GM06990 (cell line): ENCODE data around the gene METAP1.
"Not testable (repeated sequence)": the region's sequence is repeated elsewhere in the genome, so short reads cannot be mapped to it uniquely, and the experiment has no call there.

Experiments used
- DNase-seq: peaks from one replicate; pipeline ENCODE4 v3.0.0-alpha.2; 2011; ENCODE audit not compliant: insufficient read length; ENCODE audit errors: extremely low read depth
- H3K27me3 ChIP-seq: replicated peaks from 2 replicates; pipeline ENCODE4 v1.6.0; 2011; ENCODE audit warnings: low read length; ENCODE audit not compliant: control insufficient read depth, insufficient read depth
- H3K36me3 ChIP-seq: 2 replicates; pipeline ENCODE4 v1.5.1; 2011; ENCODE audit warnings: low read length; ENCODE audit not compliant: control insufficient read depth, insufficient read depth
- H3K4me3 ChIP-seq: replicated peaks from 2 replicates; pipeline ENCODE4 v1.5.1; 2011; ENCODE audit warnings: low read depth, mild to moderate bottlenecking, control low read depth, low read length
- TF ChIP-seq, protein P1 (sequence below): IDR thresholded peaks from 2 replicates; pipeline ENCODE4 v1.5.1; 2011; ENCODE audit warnings: low read length, control low read depth, mild to moderate bottlenecking, inconsistent platforms; ENCODE audit not compliant: insufficient read depth, poor library complexity, severe bottlenecking

The METAP1 gene

DNA sequence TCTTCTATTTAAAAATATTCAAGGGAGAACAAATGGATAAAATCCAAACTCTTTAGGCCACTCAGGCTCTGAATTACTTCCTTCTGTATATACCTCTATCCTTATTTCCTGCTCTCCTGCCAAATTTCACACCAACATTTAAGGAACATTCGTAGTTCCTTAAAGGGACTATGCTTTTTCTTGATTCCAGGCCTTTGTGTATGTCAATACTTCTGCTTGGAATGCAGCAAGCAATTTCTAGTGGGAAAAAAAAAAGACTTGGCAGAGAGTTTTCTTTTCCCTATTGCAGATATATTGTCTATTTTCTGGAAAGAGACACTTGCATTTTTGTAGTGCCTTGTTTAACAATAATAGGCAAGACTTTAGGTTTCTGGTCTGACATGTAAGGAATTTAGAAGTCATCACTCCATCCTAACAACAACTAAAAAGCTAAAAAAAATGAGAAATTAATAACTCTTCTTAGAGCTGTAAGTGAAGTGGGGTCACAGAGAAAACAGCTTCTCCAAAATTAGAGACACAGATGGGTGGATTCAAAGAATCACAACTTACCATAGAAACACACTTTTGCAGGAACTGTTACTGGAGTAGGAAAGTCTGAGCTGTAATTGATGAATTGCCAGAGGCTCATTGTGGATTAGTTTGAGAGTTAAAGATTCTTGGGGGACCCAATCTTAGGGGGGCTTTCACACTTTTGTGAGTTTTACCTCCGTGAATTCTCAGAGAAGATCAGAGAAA lies 95.1 kb downstream of the METAP1 start:
- Histone ChIP-seq H3K4me3 (no peak overlapping the region), H3K27me3 (no peaks in the 10 kb centered on the region), H3K36me3 (no peaks in the 10 kb centered on the region; the same call in 1 of the 2 replicates)
- TF ChIP-seq, protein P1, sequence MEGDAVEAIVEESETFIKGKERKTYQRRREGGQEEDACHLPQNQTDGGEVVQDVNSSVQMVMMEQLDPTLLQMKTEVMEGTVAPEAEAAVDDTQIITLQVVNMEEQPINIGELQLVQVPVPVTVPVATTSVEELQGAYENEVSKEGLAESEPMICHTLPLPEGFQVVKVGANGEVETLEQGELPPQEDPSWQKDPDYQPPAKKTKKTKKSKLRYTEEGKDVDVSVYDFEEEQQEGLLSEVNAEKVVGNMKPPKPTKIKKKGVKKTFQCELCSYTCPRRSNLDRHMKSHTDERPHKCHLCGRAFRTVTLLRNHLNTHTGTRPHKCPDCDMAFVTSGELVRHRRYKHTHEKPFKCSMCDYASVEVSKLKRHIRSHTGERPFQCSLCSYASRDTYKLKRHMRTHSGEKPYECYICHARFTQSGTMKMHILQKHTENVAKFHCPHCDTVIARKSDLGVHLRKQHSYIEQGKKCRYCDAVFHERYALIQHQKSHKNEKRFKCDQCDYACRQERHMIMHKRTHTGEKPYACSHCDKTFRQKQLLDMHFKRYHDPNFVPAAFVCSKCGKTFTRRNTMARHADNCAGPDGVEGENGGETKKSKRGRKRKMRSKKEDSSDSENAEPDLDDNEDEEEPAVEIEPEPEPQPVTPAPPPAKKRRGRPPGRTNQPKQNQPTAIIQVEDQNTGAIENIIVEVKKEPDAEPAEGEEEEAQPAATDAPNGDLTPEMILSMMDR: no peak
- DNase-seq: no peak

DNA sequence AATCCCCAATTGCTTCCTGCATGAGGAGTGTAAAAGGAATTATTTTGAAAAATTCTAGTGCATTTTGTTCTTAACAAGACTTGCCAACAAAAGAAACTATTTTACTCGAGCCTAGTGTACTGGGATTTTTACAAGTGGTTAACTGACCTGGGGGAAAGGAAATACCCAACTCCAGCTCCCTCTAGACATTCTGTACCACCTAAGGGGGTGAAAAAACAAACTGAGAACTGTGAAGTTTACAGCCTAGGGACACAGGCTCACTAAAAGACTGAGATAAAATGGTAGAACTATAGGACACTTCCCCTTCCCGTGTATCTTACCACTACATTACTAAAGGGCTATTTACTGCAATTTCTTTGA lies 95.7 kb downstream of the METAP1 start:
- TF ChIP-seq, protein P1: no peak
- H3K27me3 ChIP-seq: no peaks in the 10 kb centered on the region
- H3K4me3 ChIP-seq: no peak overlapping the region
- no peak for DNase-seq
- no peaks in the 10 kb centered on the region for H3K36me3 ChIP-seq

DNA sequence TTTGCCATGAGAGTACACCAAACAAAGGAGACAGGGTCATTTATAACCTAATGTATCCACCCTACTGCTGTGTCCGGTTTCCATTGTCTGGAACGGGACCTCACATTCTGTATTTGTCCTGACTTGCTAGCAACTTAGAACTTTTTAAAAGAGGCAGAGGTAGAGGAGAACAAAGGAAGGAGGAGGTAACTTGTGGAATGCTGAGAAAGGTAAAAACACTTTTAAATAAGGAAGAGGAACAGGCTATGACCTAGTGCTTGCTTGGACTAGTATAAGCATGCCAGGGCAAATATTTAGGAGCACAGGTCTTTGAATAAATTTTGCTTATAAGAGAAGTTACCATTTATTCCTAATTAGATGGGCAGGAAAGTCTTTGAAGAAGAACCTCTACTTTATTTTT lies 96.3 kb downstream of the METAP1 start:
- not testable (repeated sequence) for H3K4me3 ChIP-seq, DNase-seq, H3K36me3 ChIP-seq, H3K27me3 ChIP-seq

DNA sequence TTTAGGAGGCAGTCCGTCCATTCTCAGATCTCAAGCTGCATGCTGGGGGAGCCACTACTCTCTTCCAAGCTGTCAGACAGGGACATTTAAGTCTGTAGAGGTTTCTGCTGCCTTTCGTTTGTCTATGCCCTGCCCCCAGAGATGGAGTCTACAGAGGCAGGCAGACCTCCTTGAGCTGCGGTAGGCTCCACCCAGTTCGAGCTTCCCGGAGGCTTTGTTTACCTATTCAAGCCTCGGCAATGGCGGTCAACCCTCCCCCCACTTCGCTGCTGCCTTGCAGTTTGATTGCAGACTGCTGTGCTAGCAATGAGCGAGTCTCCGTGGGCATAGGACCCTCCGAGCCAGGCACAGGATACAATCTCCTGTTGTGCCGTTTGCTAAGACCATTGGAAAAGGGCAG lies 103.8 kb downstream of the METAP1 start:
- DNase-seq: no peak
- Histone ChIP-seq H3K4me3 (no peak overlapping the region), H3K27me3 (no peaks in the 10 kb centered on the region), H3K36me3 (no peaks in the 10 kb centered on the region)
- TF ChIP-seq, protein P1: no peak

DNA sequence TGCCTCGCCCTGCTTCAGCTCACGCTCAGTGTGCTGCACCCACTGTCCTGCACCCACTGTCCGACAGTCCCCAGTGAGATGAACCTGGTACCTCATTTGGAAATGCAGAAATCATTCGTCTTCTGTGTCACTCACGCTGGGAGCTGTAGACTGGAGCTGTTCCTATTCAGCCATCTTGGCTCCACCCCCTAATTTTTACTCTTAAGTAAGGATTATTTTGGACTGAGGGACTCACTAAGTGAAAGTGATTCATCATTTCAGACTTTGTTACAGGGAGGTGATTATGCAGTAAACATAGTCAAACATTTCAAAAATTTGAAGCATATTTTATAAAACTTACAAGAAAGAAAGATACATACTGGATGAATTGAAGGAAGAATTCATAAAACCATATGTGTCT lies 104.3 kb downstream of the METAP1 start:
- H3K27me3 ChIP-seq, DNase-seq, H3K4me3 ChIP-seq, H3K36me3 ChIP-seq: not testable (repeated sequence)

DNA sequence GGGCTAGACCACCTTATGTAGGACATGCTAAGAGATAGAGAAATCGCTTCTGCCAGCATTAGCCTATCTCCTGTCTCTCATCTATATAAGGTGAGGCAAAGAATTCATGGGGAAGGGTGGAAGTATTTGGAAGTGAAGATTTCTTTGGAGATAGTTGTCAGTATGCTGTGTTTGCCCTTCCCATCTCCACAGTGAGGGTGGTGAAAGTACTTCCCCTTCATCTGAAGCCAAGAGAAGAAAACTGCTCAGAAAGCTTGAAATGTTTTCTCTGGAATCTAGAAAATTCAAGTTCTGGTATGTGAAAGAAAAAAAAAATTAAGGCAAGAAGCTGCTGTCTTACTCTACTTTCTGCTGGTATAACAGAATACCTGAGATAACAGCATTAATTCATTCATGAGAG lies 105.4 kb downstream of the METAP1 start:
- TF ChIP-seq, protein P1: no peak
- no peak for DNase-seq
- Histone ChIP-seq H3K4me3 (no peak overlapping the region), H3K36me3 (no peaks in the 10 kb centered on the region), H3K27me3 (no peaks in the 10 kb centered on the region)

DNA sequence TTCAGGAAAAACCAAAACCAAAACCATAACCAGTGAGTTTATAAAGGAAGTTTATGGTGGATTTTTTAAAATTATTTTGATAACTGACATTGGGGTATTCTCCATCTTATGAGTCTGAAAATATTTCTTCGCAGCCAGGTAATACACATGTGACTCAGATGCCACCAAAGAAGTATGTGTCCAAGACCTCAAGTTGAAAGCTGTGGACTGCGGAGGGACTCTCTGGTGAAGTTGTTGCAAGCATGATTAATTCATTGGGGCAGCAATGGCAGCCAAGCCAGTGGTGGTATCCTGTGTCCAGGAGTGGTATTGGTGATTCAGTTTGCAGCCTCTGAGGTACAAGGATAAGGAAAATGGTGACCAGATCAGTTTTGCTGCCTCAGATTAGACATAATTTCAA lies 107.1 kb downstream of the METAP1 start:
- no peak overlapping the region for H3K4me3 ChIP-seq
- TF ChIP-seq, protein P1: no peak
- H3K36me3 ChIP-seq: no peaks in the 10 kb centered on the region
- H3K27me3 ChIP-seq: no peaks in the 10 kb centered on the region
- no peak for DNase-seq
